Mucosa of stomach (tissue), 1 donor: ENCODE data around the gene KCTD10.
"Not testable (repeated sequence)": the region's sequence is repeated elsewhere in the genome, so short reads cannot be mapped to it uniquely, and the experiment has no call there.

Source experiments
- H3K27me3 ChIP-seq: one replicate; pipeline ENCODE4 v1.7.0; 2013; ENCODE audit warnings: mild to moderate bottlenecking, low read length; ENCODE audit not compliant: control insufficient read depth, insufficient read depth
- H3K36me3 ChIP-seq: one replicate; pipeline ENCODE4 v1.7.0; 2013; ENCODE audit warnings: low read length; ENCODE audit not compliant: control insufficient read depth, insufficient read depth
- H3K4me1 ChIP-seq: one replicate; pipeline ENCODE4 v1.7.0; 2013; ENCODE audit warnings: mild to moderate bottlenecking, low read length; ENCODE audit not compliant: control insufficient read depth, insufficient read depth
- H3K4me3 ChIP-seq: one replicate; pipeline ENCODE4 v1.7.0; 2013; ENCODE audit warnings: low read length
- H3K9ac ChIP-seq: one replicate; pipeline ENCODE4 v1.7.0; 2013; ENCODE audit warnings: mild to moderate bottlenecking, low read length, moderate library complexity
- H3K9me3 ChIP-seq: one replicate; pipeline ENCODE4 v1.7.0; 2013; ENCODE audit warnings: mild to moderate bottlenecking, low read length, moderate library complexity; ENCODE audit not compliant: control insufficient read depth
- donor health status: Pancreatic carcinoma.

The KCTD10 gene

GRCh38 chr12:109422251-109422650 is 54.8 kb downstream of the KCTD10 start:
- H3K27me3 ChIP-seq = peaks cover 5% of the 10 kb centered on the region
- no peaks in the 10 kb centered on the region for H3K36me3 ChIP-seq

GRCh38 chr12:109421355-109422087 is 55.6 kb downstream of the KCTD10 start:
- H3K9ac ChIP-seq = no peak overlapping the region
- no peaks in the 10 kb centered on the region for H3K9me3 ChIP-seq
- no peak overlapping the region for H3K4me3 ChIP-seq
- H3K36me3 ChIP-seq = no peaks in the 10 kb centered on the region
- H3K4me1 ChIP-seq = no peaks in the 10 kb centered on the region
- H3K27me3 ChIP-seq = peaks cover 5% of the 10 kb centered on the region

More at GRCh38 chr12:109422251-109422650, 54.8 kb downstream of the KCTD10 start:
- H3K9ac ChIP-seq = no peak overlapping the region
- no peaks in the 10 kb centered on the region for H3K4me1 ChIP-seq
- no peak overlapping the region for H3K4me3 ChIP-seq
- H3K9me3 ChIP-seq = no peaks in the 10 kb centered on the region

GRCh38 chr12:109418848-109419480 is 58.1 kb downstream of the KCTD10 start:
- Histone ChIP-seq H3K9ac (no peak overlapping the region), H3K27me3 (peaks cover 5% of the 10 kb centered on the region), H3K4me1 (no peaks in the 10 kb centered on the region), H3K36me3 (no peaks in the 10 kb centered on the region), H3K4me3 (no peak overlapping the region), H3K9me3 (no peaks in the 10 kb centered on the region)

- not testable (repeated sequence) for H3K4me3 ChIP-seq, H3K9ac ChIP-seq, H3K36me3 ChIP-seq, H3K27me3 ChIP-seq, H3K4me1 ChIP-seq, H3K9me3 ChIP-seq
These were observed 71.0 kb downstream of the KCTD10 start for GRCh38 chr12:109406147-109406546.

GRCh38 chr12:109404841-109405240 is 72.3 kb downstream of the KCTD10 start:
- H3K27me3 ChIP-seq, H3K4me3 ChIP-seq, H3K4me1 ChIP-seq, H3K36me3 ChIP-seq, H3K9ac ChIP-seq, H3K9me3 ChIP-seq: not testable (repeated sequence)
